Measurements from ENCODE around the gene KIF4A.
"Not testable (repeated sequence)": the region's sequence is repeated elsewhere in the genome, so short reads cannot be mapped to it uniquely, and the experiment has no call there.

KIF4A gene

DNA sequence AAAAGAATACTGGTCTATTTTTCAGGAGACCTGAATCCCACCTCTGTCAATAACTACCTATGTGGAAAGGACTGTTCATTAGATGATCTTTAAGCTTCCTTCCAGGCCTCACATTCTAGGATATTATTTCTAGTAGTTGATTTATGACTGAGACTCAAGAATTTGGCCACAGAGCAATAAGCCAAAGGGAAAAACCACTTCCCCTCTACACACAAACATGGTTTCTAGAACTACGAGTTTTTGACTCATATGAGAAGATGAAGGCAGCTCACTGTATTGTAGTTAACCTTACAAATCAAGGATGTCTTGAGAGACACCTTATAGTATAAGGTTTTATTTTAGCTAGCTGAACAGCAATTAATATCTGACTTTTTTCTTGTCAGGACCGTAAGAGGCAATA lies 96.3 kb downstream of the KIF4A start:
- Histone ChIP-seq H3K9ac (no peak overlapping the region), H3K9me3 (replicated peaks in 1 of 11) (peaks cover 0 to 6% (median 0%) of the 10 kb centered on the region in 11 experiments; a peak in 3 of 22 replicates), H4K20me1 (no peaks in the 10 kb centered on the region), H3K4me1 (no peaks in the 10 kb centered on the region), H3K36me3 (peaks cover 0 to 79% (median 39%) of the 10 kb centered on the region in 11 experiments; a peak in 16 of 22 replicates), H3K27me3 (peaks cover 9 to 85% (median 61%) of the 10 kb centered on the region in 11 experiments; a peak in 21 of 22 replicates), H3K4me3 (no peak overlapping the region), H3K4me2 (no peak overlapping the region), H3K27ac (no peak overlapping the region)
- TF ChIP-seq Cebpa-rat (IDR thresholded peaks at IDR 0.05): no peak

DNA sequence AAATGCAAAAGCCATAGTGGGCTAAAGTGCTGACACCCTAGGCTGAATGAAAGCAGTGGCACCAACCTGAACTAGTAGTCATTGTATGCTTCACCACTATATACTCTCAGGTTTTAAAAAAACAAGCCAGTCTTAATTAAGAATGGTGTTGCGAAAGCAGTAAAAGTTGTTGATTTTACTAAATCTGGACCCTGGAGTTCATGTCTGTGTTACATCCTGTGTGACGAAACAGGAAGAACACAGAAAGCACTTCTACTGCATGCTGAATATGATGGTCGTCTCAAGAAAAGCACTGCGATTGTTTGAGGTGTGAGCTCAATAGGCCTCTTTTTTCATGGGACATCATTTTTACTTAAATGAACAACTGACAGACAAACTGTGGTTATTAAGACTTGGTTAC lies 109.0 kb downstream of the KIF4A start:
- H3K27ac ChIP-seq: peak overlapping the region in 10 of 11 experiments; percentile 42 to 89 (median 81); a peak in 20 of 22 replicates
- peaks cover 5 to 22% (median 8%) of the 10 kb centered on the region in 11 experiments for H3K9me3 ChIP-seq (replicated peaks in 1 of 11)
- H4K20me1 ChIP-seq: no peaks in the 10 kb centered on the region
- H3K4me1 ChIP-seq: peaks cover 0 to 24% (median 15%) of the 10 kb centered on the region in 10 experiments; a peak in 16 of 20 replicates
- peak in 6 of 11 experiments; percentile 36 to 79 (median 70); a peak in 9 of 22 replicates for TF ChIP-seq Cebpa-rat (IDR thresholded peaks at IDR 0.05)
- peak overlapping the region in 10 of 11 experiments; percentile 24 to 69 (median 49); a peak in 18 of 22 replicates for H3K4me2 ChIP-seq
- H3K36me3 ChIP-seq: peaks cover 0 to 59% (median 34%) of the 10 kb centered on the region in 11 experiments; a peak in 15 of 22 replicates
- H3K4me3 ChIP-seq: peak overlapping the region in 1 of 10 experiments; percentile 14; a peak in 2 of 20 replicates
- H3K9ac ChIP-seq: peak overlapping the region in 9 of 11 experiments; percentile 37 to 74 (median 66); a peak in 15 of 22 replicates
- H3K27me3 ChIP-seq: peaks cover 35 to 63% (median 58%) of the 10 kb centered on the region in 11 experiments

DNA sequence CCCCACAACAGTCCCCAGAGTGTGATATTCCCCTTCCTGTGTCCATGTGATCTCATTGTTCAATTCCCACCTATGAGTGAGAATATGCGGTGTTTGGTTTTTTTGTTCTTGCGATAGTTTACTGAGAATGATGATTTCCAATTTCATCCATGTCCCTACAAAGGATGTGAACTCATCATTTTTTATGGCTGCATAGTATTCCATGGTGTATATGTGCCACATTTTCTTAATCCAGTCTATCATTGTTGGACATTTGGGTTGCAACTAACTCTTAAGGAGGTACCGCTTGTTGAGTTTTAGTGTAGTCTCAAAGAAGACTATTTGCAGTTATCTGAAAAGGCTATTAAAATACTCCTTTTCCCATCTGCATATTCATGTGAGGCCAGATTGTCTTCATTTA lies 110.3 kb downstream of the KIF4A start:
- not testable (repeated sequence) for H3K4me2 ChIP-seq; H4K20me1 ChIP-seq; H3K4me3 ChIP-seq; H3K9ac ChIP-seq; H3K9me3 ChIP-seq (replicated peaks in 1 of 11)
- Histone ChIP-seq H3K4me1 (peaks cover 0 to 24% (median 15%) of the 10 kb centered on the region in 10 experiments; a peak in 16 of 20 replicates), H3K36me3 (peaks cover 0 to 60% (median 40%) of the 10 kb centered on the region in 11 experiments; a peak in 14 of 22 replicates), H3K27ac (peak overlapping the region in 3 of 11 experiments; percentile 2 to 34 (median 25); a peak in 2 of 22 replicates), H3K27me3 (peaks cover 40 to 75% (median 63%) of the 10 kb centered on the region in 11 experiments)

DNA sequence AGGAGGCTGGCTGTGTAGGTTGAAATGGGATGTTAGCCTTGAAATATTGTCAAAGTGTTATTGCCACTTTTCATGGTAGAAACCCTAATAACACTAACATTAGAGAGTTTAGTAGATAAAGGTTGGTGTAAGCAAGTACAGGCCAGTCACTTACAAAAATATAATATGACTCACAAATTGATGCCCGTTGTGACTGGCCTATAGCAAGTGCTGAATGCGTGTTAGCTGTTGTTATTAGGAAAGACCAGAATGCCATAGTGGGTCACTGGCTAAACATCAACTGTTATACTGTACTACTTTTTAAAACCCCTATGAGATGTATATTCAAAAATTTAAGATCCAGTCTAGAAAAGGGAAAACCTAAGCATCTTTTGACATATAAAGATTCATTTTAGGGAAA lies 112.8 kb downstream of the KIF4A start:
- Histone ChIP-seq H3K4me3 (no peak overlapping the region), H3K27ac (0 out of 22 replicates have a peak overlapping the region, but pooled peaks of 1 of the 11 experiments have one; percentile 1), H3K9ac (no peak overlapping the region), H3K4me1 (peaks cover 0 to 17% (median 14%) of the 10 kb centered on the region in 10 experiments; a peak in 16 of 20 replicates), H4K20me1 (no peaks in the 10 kb centered on the region), H3K4me2 (no peak overlapping the region), H3K9me3 (replicated peaks in 1 of 11) (no peaks in the 10 kb centered on the region; a peak in 1 of 22 replicates), H3K36me3 (peaks cover 0 to 64% (median 50%) of the 10 kb centered on the region in 11 experiments; a peak in 18 of 22 replicates), H3K27me3 (peaks cover 40 to 74% (median 65%) of the 10 kb centered on the region in 11 experiments)
- no peak for TF ChIP-seq Cebpa-rat (IDR thresholded peaks at IDR 0.05)

DNA sequence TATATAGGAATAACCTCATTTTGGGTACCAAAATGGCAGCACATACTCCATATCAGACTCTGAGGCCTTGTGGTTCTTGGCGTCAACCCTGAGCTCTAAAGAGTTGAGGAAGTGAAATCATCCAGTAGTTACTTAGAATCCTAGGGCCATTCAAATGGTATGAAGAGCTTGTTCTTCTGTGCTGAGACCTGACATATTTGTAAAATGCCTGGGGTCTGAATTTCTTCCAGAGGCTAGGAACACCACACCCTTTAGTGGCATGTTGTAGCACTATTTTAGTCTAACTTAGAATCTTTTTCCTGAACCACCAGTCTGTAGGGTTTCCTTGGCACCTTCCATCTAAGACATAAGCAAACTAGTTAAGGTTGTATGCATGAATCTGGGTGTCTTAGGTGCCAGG lies 115.1 kb downstream of the KIF4A start:
- Histone ChIP-seq H3K36me3 (peaks cover 0 to 85% (median 62%) of the 10 kb centered on the region in 11 experiments; a peak in 18 of 22 replicates), H3K9ac (no peak overlapping the region), H3K4me2 (no peak overlapping the region), H3K27me3 (peaks cover 51 to 82% (median 76%) of the 10 kb centered on the region in 11 experiments), H3K9me3 (replicated peaks in 1 of 11) (no peaks in the 10 kb centered on the region; a peak in 1 of 22 replicates), H3K27ac (no peak overlapping the region), H3K4me3 (no peak overlapping the region), H4K20me1 (no peaks in the 10 kb centered on the region; a peak in 1 of 22 replicates), H3K4me1 (no peaks in the 10 kb centered on the region)
- no peak for TF ChIP-seq Cebpa-rat (IDR thresholded peaks at IDR 0.05)

DNA sequence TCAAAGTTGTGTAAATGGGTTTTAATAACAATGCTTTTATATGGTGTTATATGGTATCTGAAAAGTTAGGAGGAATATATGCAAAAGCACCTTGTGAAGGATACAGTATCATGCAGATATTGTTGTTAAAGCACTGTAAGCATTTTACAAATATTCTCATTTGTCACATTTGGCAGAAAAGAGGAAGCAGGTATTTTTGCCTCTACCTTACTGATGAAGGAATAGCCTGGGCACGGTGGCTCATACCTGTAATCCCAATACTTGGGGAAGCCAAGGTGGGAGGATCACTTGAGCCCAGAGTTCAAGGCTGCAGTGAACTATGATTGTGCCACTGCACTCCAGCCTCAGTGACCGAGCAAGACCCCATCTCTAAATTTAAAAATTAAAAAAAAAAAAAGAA lies 121.0 kb downstream of the KIF4A start:
- Histone ChIP-seq H3K9ac (no peak overlapping the region), H4K20me1 (no peaks in the 10 kb centered on the region; a peak in 1 of 22 replicates), H3K4me1 (no peaks in the 10 kb centered on the region), H3K4me3 (no peak overlapping the region), H3K27ac (no peak overlapping the region), H3K4me2 (no peak overlapping the region), H3K9me3 (replicated peaks in 1 of 11) (no peaks in the 10 kb centered on the region), H3K36me3 (peaks cover 0 to 91% (median 39%) of the 10 kb centered on the region in 11 experiments; a peak in 17 of 22 replicates), H3K27me3 (peaks cover 44 to 97% (median 90%) of the 10 kb centered on the region in 11 experiments)
- TF ChIP-seq Cebpa-rat (IDR thresholded peaks at IDR 0.05): no peak

DNA sequence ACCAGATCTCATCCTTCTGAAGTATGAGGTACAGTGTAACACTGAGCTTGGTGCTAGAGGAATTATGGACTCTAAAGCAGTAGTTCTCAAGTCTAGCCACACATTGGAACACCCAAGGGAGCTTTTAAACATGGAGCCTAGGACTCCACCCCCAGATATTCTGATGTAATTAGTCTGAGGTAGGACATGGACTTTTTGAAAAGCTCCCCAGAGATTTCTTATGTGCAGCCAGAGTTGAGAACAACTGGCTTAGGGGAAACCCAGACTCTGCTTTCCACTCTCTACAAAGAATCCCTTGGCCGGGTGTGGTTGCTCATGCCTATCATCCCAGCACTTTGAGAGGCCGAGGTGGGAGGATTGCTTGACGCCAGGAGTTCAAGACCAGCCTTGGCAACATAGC lies 121.6 kb downstream of the KIF4A start:
- Histone ChIP-seq H3K9me3 (replicated peaks in 1 of 11) (no peaks in the 10 kb centered on the region), H3K27ac (no peak overlapping the region), H3K9ac (no peak overlapping the region), H3K27me3 (peaks cover 40 to 97% (median 89%) of the 10 kb centered on the region in 11 experiments), H3K4me2 (no peak overlapping the region), H4K20me1 (no peaks in the 10 kb centered on the region; a peak in 1 of 22 replicates), H3K4me1 (no peaks in the 10 kb centered on the region), H3K4me3 (no peak overlapping the region), H3K36me3 (peaks cover 0 to 86% (median 33%) of the 10 kb centered on the region in 11 experiments; a peak in 16 of 22 replicates)
- no peak for TF ChIP-seq Cebpa-rat (IDR thresholded peaks at IDR 0.05)

DNA sequence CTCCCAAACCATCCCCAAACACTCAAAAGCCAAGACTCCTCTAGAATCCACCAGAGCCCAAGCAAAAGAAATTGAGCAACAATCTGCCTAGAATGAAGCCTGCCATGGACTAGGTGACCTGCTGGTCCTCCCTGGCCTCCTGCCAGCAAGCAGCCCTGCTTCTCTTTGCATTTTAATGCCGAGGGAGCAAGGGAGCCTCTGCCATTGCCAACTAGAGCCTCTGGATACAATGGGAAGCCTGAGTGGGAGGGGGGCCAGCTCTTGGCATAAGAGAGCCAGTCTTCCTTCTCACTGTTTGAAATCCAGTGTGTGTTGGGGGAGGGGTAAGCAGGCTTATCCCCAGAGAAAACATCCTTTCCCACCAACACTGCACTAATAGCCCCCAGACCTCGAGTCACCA lies 131.7 kb downstream of the KIF4A start:
- Histone ChIP-seq H3K36me3 (peaks cover 0 to 37% (median 23%) of the 10 kb centered on the region in 11 experiments; a peak in 14 of 22 replicates), H3K4me3 (no peak overlapping the region), H3K4me1 (peaks cover 0 to 13% (median 3%) of the 10 kb centered on the region in 10 experiments; a peak in 5 of 20 replicates), H3K4me2 (no peak overlapping the region), H3K27ac (no peak overlapping the region), H3K9me3 (replicated peaks in 1 of 11) (no peaks in the 10 kb centered on the region), H3K9ac (no peak overlapping the region), H3K27me3 (peaks cover 68 to 98% (median 91%) of the 10 kb centered on the region in 11 experiments), H4K20me1 (peaks cover 0 to 13% (median 2%) of the 10 kb centered on the region in 11 experiments; a peak in 5 of 22 replicates)
- TF ChIP-seq Cebpa-rat (IDR thresholded peaks at IDR 0.05): no peak

DNA sequence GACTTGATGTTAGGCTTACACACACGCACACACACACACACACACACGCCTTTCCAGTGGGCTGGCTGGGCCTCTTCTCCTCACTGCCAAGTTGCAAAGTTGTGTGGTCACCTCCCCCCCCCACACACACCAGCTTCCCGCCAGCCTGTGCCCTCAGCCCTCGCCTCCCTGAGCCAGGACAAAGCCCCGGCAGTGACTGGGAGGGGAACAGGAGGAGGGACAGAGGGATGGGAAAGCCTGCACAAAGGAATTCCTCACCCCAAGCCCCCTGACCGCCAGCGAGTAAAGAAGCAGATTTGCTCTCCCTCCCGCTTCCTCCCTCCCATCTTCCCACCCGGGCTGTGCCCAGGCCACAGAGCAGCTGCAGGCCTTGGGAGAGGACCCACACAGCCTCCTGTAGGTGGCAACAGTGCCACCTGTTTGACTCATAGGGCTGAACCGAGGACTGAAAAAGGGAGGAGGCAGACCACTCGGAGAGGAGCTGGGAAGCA lies 133.0 kb downstream of the KIF4A start, which contains the start of gene GDPD2:
Gene GDPD2, plus strand, starts transcription at position 464 of the 491 bp plus-strand sequence. CDS start 1,671 bp downstream, outside the sequence.
- Histone ChIP-seq H3K4me1 (peaks cover 0 to 13% (median 5%) of the 10 kb centered on the region in 10 experiments; a peak in 5 of 20 replicates), H3K27ac (no peak within 1 kb of the TSS), H3K9me3 (replicated peaks in 1 of 11) (no peaks in the 10 kb centered on the region), H4K20me1 (peaks cover 0 to 13% (median 2%) of the 10 kb centered on the region in 11 experiments; a peak in 6 of 22 replicates), H3K27me3 (peaks cover 75 to 100% (median 97%) of the 10 kb centered on the region in 11 experiments), H3K36me3 (peaks cover 0 to 32% (median 23%) of the 10 kb centered on the region in 11 experiments; a peak in 14 of 22 replicates), H3K4me2 (peak within 1 kb of the TSS in 3 of 11 experiments; percentile 24 to 44 (median 31); a peak in 4 of 22 replicates), H3K4me3 (no peak within 1 kb of the TSS; a peak in 1 of 20 replicates), H3K9ac (no peak within 1 kb of the TSS; a peak in 1 of 22 replicates)
- no peak for TF ChIP-seq Cebpa-rat (IDR thresholded peaks at IDR 0.05)

Data from BLaER1 treated with 17β-estradiol and CSF1 and Interleukin-3, amounts not matched to agents 10 nM and 100 nM (cell line).